Ovary (tissue), 9 donors: ENCODE results near the gene TMPRSS13. TPM values are rescaled to one million over a fixed set of nuclear protein-coding genes. Genes with fewer than 3 reads are reported as not detected.

Source experiments
- DNase-seq, 5 donors: peaks; one replicate each; pipeline ENCODE4 v3.0.0-alpha.2; 2019 to 2020
- H3K27ac ChIP-seq, 2 donors: fragments of 200-600 bp; one replicate each; pipeline versions ENCODE4 v1.5.1 to v1.8.0; 2019 to 2022
- H3K27me3 ChIP-seq: fragments of 200-600 bp; one replicate; pipeline ENCODE4 v1.8.0; 2022
- H3K36me3 ChIP-seq: fragments of 200-600 bp; sonication (generic); one replicate; pipeline ENCODE4 v1.5.1; 2019
- H3K4me1 ChIP-seq: one replicate; pipeline ENCODE4 v1.8.1; 2013; ENCODE audit warnings: mild to moderate bottlenecking, moderate library complexity; ENCODE audit not compliant: insufficient read depth
- H3K4me3 ChIP-seq: fragments of 200-600 bp; sonication (generic); one replicate; pipeline ENCODE4 v1.5.1; 2017
- H3K9me3 ChIP-seq, 2 donors: fragments of 200-600 bp in 1 of 2; sonication (generic) in 1 of 2; one replicate each; pipeline versions ENCODE4 v1.5.1 to v1.8.1; 2013 to 2019; ENCODE audit warnings: mild to moderate bottlenecking in 1 of 2, moderate library complexity in 1 of 2
- EP300 ChIP-seq: sonication (generic); formaldehyde crosslinking; IDR thresholded peaks from one replicate; pipeline ENCODE4 v1.6.1; 2017; ENCODE audit warnings: antibody characterized with exemption
- POLR2A ChIP-seq: fragments of 450-650 bp; IDR thresholded peaks from one replicate; pipeline ENCODE4 v1.6.1; 2017; ENCODE audit warnings: antibody characterized with exemption, mild to moderate bottlenecking, moderate library complexity
- WGBS, 3 donors: extraction: QIAGEN DNeasy Blood & Tissue Kit in 1 of 3; methylation state at CpG; one replicate each; pipeline versions ENCODE4 v1.1.5 to v1.1.7; 2013 to 2017; 5-methylcytosine and 5-hydroxymethylcytosine counted together
- intact Hi-C, 4 donors: fragments of 100-400 bp; cut with DNase I; formaldehyde crosslinking; loops; one replicate each; pipeline versions ENCODE4 v1.11.0 to v1.15.1; 2022 to 2023
- polyA plus RNA-seq, 2 donors: library from polyadenylated mRNA; stranded (reverse); fragments of 200-250 nt in 1 of 2; fragments of 350-450 nt in 1 of 2; fragmentation: Illumina TruSeq in 1 of 2; extraction: RNeasy Lipid Tissue Mini Kit (QIAGEN cat#74804) in 1 of 2; gene quantifications; one replicate each; pipeline ENCODE4 v1.2.3, GENCODE V29; 2013 to 2014
- total RNA-seq, 7 donors: library from RNA; depleted of rRNA in 2 of 7; stranded (reverse); fragments of >200 nt in 2 of 7; fragmentation: NEBNext Ultra II Directional in 3 of 7; extraction: Animal tissue kit (Norgen Biotek cat#: 25700) in 3 of 7; gene quantifications; one replicate each; pipeline versions ENCODE4 v1.1.0 to v1.2.4, GENCODE V29; 2016 to 2023
- TF ChIP-seq, protein P1 (sequence below), 3 donors: fragments of 450-650 bp in 2 of 3; fragments of 200-600 bp in 1 of 3; IDR thresholded peaks; one replicate each; pipeline versions ENCODE4 v1.5.1 to v1.8.0; 2016 to 2022; ENCODE audit warnings: antibody characterized with exemption in 3 of 3, mild to moderate bottlenecking in 1 of 3
- donor health status: DM: no; HTN: no; CAD: no; lungs with moderate emphysema.
- donor health status: DM: no; HTN: no; CAD: no.
- donor health status: Bipolar disorder and iron deficiency.
- donor health status: DM: yes; HTN: yes; CAD: no.
- donor health status: DM: no; HTN: no; CAD: no.
- donor health status: DM: yes; HTN: yes; CAD: no.

The TMPRSS13 gene
- total and polyA plus RNA-seq, 9 donors, result 0.05 to 2.0 (median 0.22) TPM; not detected in 2

DNA sequence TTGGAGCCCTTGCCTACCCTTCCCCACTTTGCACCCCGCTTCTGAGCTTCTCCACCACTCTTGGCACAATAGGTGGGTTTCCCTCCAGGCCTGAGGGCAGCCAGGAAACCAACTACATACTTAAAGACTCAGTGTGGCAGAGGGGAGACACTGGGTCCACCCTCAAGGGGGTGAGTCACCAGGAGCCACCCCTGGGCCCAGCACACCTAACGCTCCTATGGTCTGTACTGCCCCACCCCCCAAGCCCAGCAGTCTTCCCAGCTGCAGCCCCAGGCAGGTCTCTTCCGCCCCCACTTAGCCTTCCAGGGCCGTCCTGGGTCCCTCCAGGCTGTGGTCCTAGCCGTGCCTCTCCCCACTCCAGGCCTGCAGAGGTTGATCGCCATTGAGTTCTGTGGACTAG is 3.2 kb upstream of the TMPRSS13 start:
- 90 to 97% (median 95%) methylated on average over 6 of the region's 6 CpGs for WGBS, 3 donors
- H3K4me1 ChIP-seq, result peaks cover 2% of the 10 kb centered on the region
- intact Hi-C loops, result no loop called here
- H3K27ac ChIP-seq, result no peak overlapping the region
- H3K27me3 ChIP-seq, result no peaks in the 10 kb centered on the region
- DNase-seq, result peak in 1 of 5 donors; percentile 21
- TF ChIP-seq, protein P1, sequence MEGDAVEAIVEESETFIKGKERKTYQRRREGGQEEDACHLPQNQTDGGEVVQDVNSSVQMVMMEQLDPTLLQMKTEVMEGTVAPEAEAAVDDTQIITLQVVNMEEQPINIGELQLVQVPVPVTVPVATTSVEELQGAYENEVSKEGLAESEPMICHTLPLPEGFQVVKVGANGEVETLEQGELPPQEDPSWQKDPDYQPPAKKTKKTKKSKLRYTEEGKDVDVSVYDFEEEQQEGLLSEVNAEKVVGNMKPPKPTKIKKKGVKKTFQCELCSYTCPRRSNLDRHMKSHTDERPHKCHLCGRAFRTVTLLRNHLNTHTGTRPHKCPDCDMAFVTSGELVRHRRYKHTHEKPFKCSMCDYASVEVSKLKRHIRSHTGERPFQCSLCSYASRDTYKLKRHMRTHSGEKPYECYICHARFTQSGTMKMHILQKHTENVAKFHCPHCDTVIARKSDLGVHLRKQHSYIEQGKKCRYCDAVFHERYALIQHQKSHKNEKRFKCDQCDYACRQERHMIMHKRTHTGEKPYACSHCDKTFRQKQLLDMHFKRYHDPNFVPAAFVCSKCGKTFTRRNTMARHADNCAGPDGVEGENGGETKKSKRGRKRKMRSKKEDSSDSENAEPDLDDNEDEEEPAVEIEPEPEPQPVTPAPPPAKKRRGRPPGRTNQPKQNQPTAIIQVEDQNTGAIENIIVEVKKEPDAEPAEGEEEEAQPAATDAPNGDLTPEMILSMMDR (IDR thresholded peaks at IDR 0.05), result no peak
- TF ChIP-seq POLR2A, result no peak
- no peak for TF ChIP-seq EP300
- no peak overlapping the region for H3K4me3 ChIP-seq
- H3K9me3 ChIP-seq, result no peaks in the 10 kb centered on the region
- no peaks in the 10 kb centered on the region for H3K36me3 ChIP-seq

DNA sequence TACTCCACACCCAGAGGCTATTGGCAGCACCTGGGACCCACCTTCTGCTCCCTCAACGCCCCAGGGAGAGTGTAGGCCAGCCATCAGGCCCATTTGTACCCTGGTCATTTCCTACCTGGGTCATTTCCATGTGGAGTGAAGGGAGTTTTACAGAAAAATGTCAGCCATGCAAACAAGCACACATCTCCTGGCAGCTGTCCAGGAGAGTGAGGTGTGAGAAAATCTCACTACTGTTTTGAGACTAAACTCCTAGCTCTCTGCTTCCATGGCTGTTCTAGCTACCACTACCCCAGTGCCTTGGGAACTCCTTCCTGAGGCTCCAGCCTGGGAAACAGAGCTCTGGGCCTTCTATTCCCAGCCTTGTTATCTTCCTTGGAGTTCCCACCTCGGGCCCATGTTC is 2.8 kb upstream of the TMPRSS13 start:
- Histone ChIP-seq H3K4me1 (peaks cover 1% of the 10 kb centered on the region), H3K27me3 (no peaks in the 10 kb centered on the region), H3K27ac (no peak overlapping the region), H3K36me3 (no peaks in the 10 kb centered on the region), H3K9me3 (no peaks in the 10 kb centered on the region), H3K4me3 (no peak overlapping the region)
- DNase-seq, result peak in 4 of 5 donors; percentile 30 to 56 (median 42)
- 27 to 57% (median 52%) methylated on average over 1 to 2 of the region's 2 CpGs for WGBS, 3 donors
- intact Hi-C loops, result no loop called here
- TF ChIP-seq EP300 (no peak), POLR2A (no peak)
- TF ChIP-seq, protein P1 (IDR thresholded peaks at IDR 0.05), result no peak

DNA sequence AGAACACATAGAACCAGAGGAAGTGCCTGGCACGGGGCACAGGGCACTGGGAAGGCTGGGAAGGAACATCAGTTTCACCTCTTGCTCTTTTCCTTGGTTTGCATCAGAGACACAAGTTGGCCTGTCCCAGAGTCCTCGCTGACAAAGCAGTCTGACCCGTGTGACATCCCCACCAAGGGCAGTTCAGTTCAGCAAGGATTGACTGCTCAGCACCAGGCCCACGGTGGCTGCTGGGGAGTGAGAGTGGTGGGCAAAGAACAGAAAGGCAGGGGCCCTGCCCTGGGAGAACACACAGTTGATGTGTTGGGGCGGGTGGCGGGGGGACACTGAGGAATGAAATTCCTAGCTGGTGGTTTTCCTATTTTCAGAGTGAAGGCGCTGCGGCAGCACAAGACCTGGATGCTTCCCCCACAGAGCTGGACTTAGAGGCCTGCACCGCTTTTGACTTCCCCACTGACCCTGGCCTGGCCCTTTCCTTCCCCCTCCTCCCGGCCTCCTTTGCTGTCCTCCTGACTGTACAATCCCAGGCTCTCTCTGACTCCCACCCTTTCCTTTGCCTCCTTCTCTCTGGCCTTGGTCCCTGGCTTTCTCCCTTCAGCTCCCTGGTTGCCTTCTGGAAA is 2.2 kb upstream of the TMPRSS13 start:
- no peak overlapping the region for H3K27ac ChIP-seq
- no peaks in the 10 kb centered on the region for H3K36me3 ChIP-seq
- H3K4me3 ChIP-seq, result no peak overlapping the region
- DNase-seq, result peak in 1 of 5 donors; percentile 16
- 75 to 77% (median 77%) methylated on average over 10 of the region's 10 CpGs for WGBS, 3 donors
- no peaks in the 10 kb centered on the region for H3K27me3 ChIP-seq
- TF ChIP-seq, protein P1 (IDR thresholded peaks at IDR 0.05), result no peak
- TF ChIP-seq EP300 (no peak), POLR2A (no peak)
- peaks cover 1% of the 10 kb centered on the region for H3K4me1 ChIP-seq
- intact Hi-C loops, result no loop called here
- H3K9me3 ChIP-seq, result no peaks in the 10 kb centered on the region

DNA sequence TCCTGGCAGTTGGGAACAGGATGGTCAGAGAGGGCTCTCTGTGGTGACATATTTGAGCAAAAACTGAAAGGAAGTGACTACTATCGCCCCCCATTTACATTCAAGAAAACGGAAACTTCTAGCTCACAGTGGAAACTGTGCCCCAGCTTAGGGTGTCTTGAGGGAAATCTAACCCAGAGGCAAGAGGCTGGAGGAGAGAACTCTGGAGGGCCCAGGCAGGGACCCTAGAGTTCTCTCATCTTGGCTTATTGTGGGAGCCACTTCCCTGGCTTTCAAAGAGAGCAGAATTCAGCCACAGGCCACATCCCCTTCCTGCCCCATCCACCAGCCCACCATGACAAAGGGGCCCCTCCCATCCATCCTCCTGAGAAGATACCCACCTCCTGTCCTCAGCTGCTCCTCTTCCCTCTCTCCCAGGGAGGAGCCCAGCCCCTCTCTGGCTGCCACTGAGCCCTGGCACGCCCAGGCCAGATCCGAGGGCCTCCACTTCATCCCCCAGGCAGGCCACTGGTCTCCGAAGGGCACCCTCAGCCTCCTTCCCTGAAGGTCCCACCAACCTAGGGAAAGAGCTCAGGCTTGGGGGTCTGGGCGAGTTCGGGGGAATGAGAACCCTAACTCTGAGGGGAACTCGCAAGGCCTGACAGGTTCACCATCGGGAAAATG is 1.6 kb upstream of the TMPRSS13 start:
- no peak overlapping the region for H3K4me3 ChIP-seq
- no peak overlapping the region for H3K27ac ChIP-seq
- DNase-seq, result no peak
- H3K4me1 ChIP-seq, result peaks cover 1% of the 10 kb centered on the region
- no peaks in the 10 kb centered on the region for H3K9me3 ChIP-seq
- H3K27me3 ChIP-seq, result no peaks in the 10 kb centered on the region
- intact Hi-C loops, result no loop called here
- no peaks in the 10 kb centered on the region for H3K36me3 ChIP-seq
- 89 to 93% (median 93%) methylated on average over 9 of the region's 9 CpGs for WGBS, 3 donors
- TF ChIP-seq POLR2A (no peak), EP300 (no peak)
- TF ChIP-seq, protein P1 (IDR thresholded peaks at IDR 0.05), result no peak
